GM23338 (cell line): Measurements from ENCODE around the gene DCAF12. TPM values are rescaled to one million over a fixed set of nuclear protein-coding genes. Genes with fewer than 3 reads are reported as not detected.

Experiments
- ATAC-seq: fragments of 200-7000 bp; cut with Tn5 transposase; 3 replicates; pipeline ENCODE4 v1.9.1; 2020
- DNase-seq: peaks from one replicate; pipeline ENCODE4 v3.0.0-alpha.2; 2015; ENCODE audit warnings: low spot score
- H2AFZ ChIP-seq: fragments of 200-600 bp; sonication (generic); 2 replicates; pipeline ENCODE4 v1.8.0; 2016; ENCODE audit warnings: antibody characterized with exemption, mild to moderate bottlenecking, moderate library complexity
- H3F3A ChIP-seq: fragments of 200-600 bp; sonication (generic); replicated peaks from 2 replicates; pipeline ENCODE4 v1.8.0; 2017; ENCODE audit warnings: antibody characterized with exemption, mixed run types, low read depth
- H3K27ac ChIP-seq: fragments of 200-600 bp; sonication (generic); 2 replicates; pipeline ENCODE4 v1.6.1; 2016; ENCODE audit warnings: low read depth
- H3K27me3 ChIP-seq: fragments of 200-600 bp; sonication (generic); 2 replicates; pipeline ENCODE4 v1.8.0; 2016; ENCODE audit warnings: mild to moderate bottlenecking, mixed run types, moderate library complexity; ENCODE audit not compliant: insufficient read depth
- H3K36me3 ChIP-seq: fragments of 200-600 bp; sonication (generic); 2 replicates; pipeline ENCODE4 v1.8.0; 2016; ENCODE audit warnings: mild to moderate bottlenecking; ENCODE audit not compliant: insufficient read depth
- H3K4me1 ChIP-seq: fragments of 200-600 bp; sonication (generic); 2 replicates; pipeline ENCODE4 v1.8.0; 2016; ENCODE audit warnings: mild to moderate bottlenecking, moderate library complexity; ENCODE audit not compliant: insufficient read depth
- H3K4me2 ChIP-seq: fragments of 200-600 bp; sonication (generic); 2 replicates; pipeline ENCODE4 v1.7.1; 2017; ENCODE audit warnings: mixed run types
- H3K4me3 ChIP-seq: fragments of 200-600 bp; sonication (generic); 2 replicates; pipeline ENCODE4 v1.6.1; 2016; ENCODE audit warnings: mixed run types
- H3K79me2 ChIP-seq: fragments of 200-600 bp; sonication (generic); replicated peaks from 2 replicates; pipeline ENCODE4 v1.8.0; 2017; ENCODE audit warnings: mild to moderate bottlenecking; ENCODE audit not compliant: insufficient read depth
- H3K9me2 ChIP-seq: fragments of 200-600 bp; sonication (generic); 2 replicates; pipeline ENCODE4 v1.8.0; 2017; ENCODE audit not compliant: insufficient read depth
- H4K20me1 ChIP-seq: fragments of 200-600 bp; sonication (generic); replicated peaks from 2 replicates; pipeline ENCODE4 v1.8.0; 2017; ENCODE audit warnings: mild to moderate bottlenecking; ENCODE audit not compliant: insufficient read depth
- H3K27ac Mint-ChIP-seq: 2 replicates; pipeline ENCODE4 v1.8.0; 2020; ENCODE audit warnings: inconsistent platforms, mild to moderate bottlenecking, moderate library complexity, mixed read lengths
- H3K27me3 Mint-ChIP-seq: 3 replicates; pipeline ENCODE4 v1.8.0; 2022; ENCODE audit warnings: low read depth, mild to moderate bottlenecking, moderate library complexity, mixed read lengths, inconsistent platforms; ENCODE audit not compliant: insufficient read depth, poor library complexity
- H3K36me3 Mint-ChIP-seq: 3 replicates; pipeline ENCODE4 v1.8.0; 2021; ENCODE audit warnings: low read depth, mild to moderate bottlenecking, inconsistent platforms, moderate library complexity, mixed read lengths
- H3K4me1 Mint-ChIP-seq: 3 replicates; pipeline ENCODE4 v1.8.0; 2020; ENCODE audit warnings: mild to moderate bottlenecking, inconsistent platforms, mixed read lengths
- H3K4me3 Mint-ChIP-seq: 3 replicates; pipeline ENCODE4 v1.8.0; 2021; ENCODE audit warnings: moderate library complexity, mild to moderate bottlenecking, inconsistent platforms, mixed read lengths
- H3K9me3 Mint-ChIP-seq: 3 replicates; pipeline ENCODE4 v1.8.0; 2020; ENCODE audit warnings: moderate library complexity, mild to moderate bottlenecking, inconsistent platforms, mixed read lengths
- CREB1 ChIP-seq: fragments of 250-450 bp; sonication (Bioruptor Pico); IDR thresholded peaks from 2 replicates; pipeline ENCODE4 v1.5.0; 2020; ENCODE audit warnings: low read depth, mild to moderate bottlenecking, moderate library complexity
- CTCF ChIP-seq, 2 experiments: fragments of 200-600 bp in 1 of 2; sonication (generic) in 1 of 2; conservative IDR thresholded peaks; 2 replicates each; pipeline versions ENCODE4 v1.5.1 to v1.6.1; 2016 to 2017; ENCODE audit warnings: antibody characterized with exemption in 2 of 2, low read depth in 2 of 2, mild to moderate bottlenecking in 2 of 2, moderate library complexity in 1 of 2
- ETS1 ChIP-seq: IDR thresholded peaks from 2 replicates; pipeline ENCODE4 v1.6.1; 2016; ENCODE audit warnings: antibody characterized with exemption
- EZH2 ChIP-seq: fragments of 200-600 bp; sonication (generic); IDR thresholded peaks from one replicate; pipeline ENCODE4 v1.8.0; 2017; ENCODE audit warnings: antibody characterized with exemption, mild to moderate bottlenecking, low read depth; ENCODE audit not compliant: unreplicated experiment
- EZH2phosphoT487 ChIP-seq: fragments of 200-600 bp; sonication (generic); IDR thresholded peaks from one replicate; pipeline ENCODE4 v1.8.1; 2018; ENCODE audit warnings: antibody characterized with exemption; ENCODE audit not compliant: unreplicated experiment
- JUNB ChIP-seq: IDR thresholded peaks from one replicate; pipeline ENCODE4 v1.6.1; 2016; ENCODE audit warnings: antibody characterized with exemption; ENCODE audit not compliant: unreplicated experiment
- NANOG ChIP-seq: IDR thresholded peaks from 2 replicates; pipeline ENCODE4 v1.6.1; 2016; ENCODE audit warnings: antibody characterized with exemption, borderline replicate concordance
- POLR2AphosphoS5 ChIP-seq: IDR thresholded peaks from 2 replicates; pipeline ENCODE4 v1.6.1; 2016; ENCODE audit warnings: antibody characterized with exemption, low read depth
- STAT1 ChIP-seq: IDR thresholded peaks from one replicate; pipeline ENCODE4 v1.6.1; 2016; ENCODE audit warnings: antibody characterized with exemption; ENCODE audit not compliant: unreplicated experiment
- ZNF114 ChIP-seq: fragments of 250-450 bp; sonication (Bioruptor Pico); IDR thresholded peaks from 2 replicates; pipeline ENCODE4 v1.5.0; 2020; ENCODE audit warnings: mild to moderate bottlenecking, moderate library complexity
- ZNF331 ChIP-seq: fragments of 250-450 bp; sonication (Bioruptor Pico); IDR thresholded peaks from 2 replicates; pipeline ENCODE4 v1.5.0; 2020; ENCODE audit warnings: low read depth, mild to moderate bottlenecking, moderate library complexity
- ZNF462 ChIP-seq: fragments of 250-450 bp; sonication (Bioruptor Pico); IDR thresholded peaks from 2 replicates; pipeline ENCODE4 v1.5.0; 2020; ENCODE audit warnings: mild to moderate bottlenecking, moderate library complexity
- polyA plus RNA-seq: library from polyadenylated mRNA; unstranded; fragments of >200 nt; fragmentation: Nextera tagmentation; extraction: Ambion mirVana; gene quantifications from 2 replicates; pipeline ENCODE4 v1.2.1, GENCODE V29; 2016
- total RNA-seq: library from RNA; depleted of rRNA; stranded (reverse); fragments of >200 nt; shearing (Covaris generic); gene quantifications from 2 replicates; pipeline ENCODE4 v1.2.3, GENCODE V29; 2014

Gene DCAF12
- total and polyA plus RNA-seq, 2 experiments from 2014 or later = 9.5 to 20.7 TPM

GRCh38 chr9:34059954-34060353, 66.5 kb downstream of the DCAF12 start (continued):
- TF ChIP-seq CTCF (conservative IDR thresholded peaks at IDR 0.05; ENCODE audit: low read depth in 2 of 2) (no peak), CREB1 (CRISPR knock-in tag) (no peak), POLR2AphosphoS5 (no peak), JUNB (no peak), EZH2phosphoT487 (no peak)

DNA sequence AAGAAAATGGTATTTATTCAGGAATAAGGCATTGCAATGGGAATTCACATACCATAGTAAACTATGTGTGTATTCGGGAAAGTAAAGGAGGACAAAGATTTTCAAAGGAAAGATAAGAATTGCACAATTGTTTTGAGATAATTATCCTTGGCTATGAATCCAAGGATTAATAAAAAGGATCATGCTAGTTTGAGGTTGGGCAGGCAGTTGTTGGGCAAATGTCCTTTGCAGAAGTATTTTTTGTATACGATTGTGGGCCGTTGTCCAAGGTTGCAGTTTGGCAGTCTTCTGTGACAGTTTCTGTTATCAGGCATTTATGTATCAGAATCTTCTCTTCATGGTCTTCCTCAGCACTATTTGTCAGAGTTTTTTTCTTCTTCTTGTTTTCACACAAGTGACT, 67.2 kb downstream of the DCAF12 start:
- no peak overlapping the region for H2AFZ ChIP-seq
- no peak overlapping the region for H3K4me3 ChIP-seq
- H3K4me2 ChIP-seq = no peak overlapping the region
- H3K4me1 Mint-ChIP-seq = no peaks in the 10 kb centered on the region
- no peaks in the 10 kb centered on the region for H3K4me1 ChIP-seq
- ATAC-seq = no peak
- no peaks in the 10 kb centered on the region for H3K79me2 ChIP-seq
- no peak overlapping the region for H3K4me3 Mint-ChIP-seq
- H3K36me3 ChIP-seq = no peaks in the 10 kb centered on the region
- no peaks in the 10 kb centered on the region for H3F3A ChIP-seq
- H3K9me2 ChIP-seq = no peaks in the 10 kb centered on the region
- no peaks in the 10 kb centered on the region for H3K27me3 Mint-ChIP-seq
- no peak for DNase-seq
- no peak overlapping the region for H3K27ac Mint-ChIP-seq
- H3K27me3 ChIP-seq = no peaks in the 10 kb centered on the region
- H3K36me3 Mint-ChIP-seq = no peaks in the 10 kb centered on the region
- H3K27ac ChIP-seq = no peak overlapping the region
- no peaks in the 10 kb centered on the region; the same call in 1 of the 2 replicates for H4K20me1 ChIP-seq
- H3K9me3 Mint-ChIP-seq = no peaks in the 10 kb centered on the region
- no peak for TF ChIP-seq STAT1
- no peak for TF ChIP-seq POLR2AphosphoS5
- TF ChIP-seq ETS1 = no peak
- TF ChIP-seq JUNB = no peak
- no peak for TF ChIP-seq EZH2
- no peak for TF ChIP-seq CTCF (conservative IDR thresholded peaks at IDR 0.05; ENCODE audit: low read depth in 2 of 2)
- TF ChIP-seq ZNF114 = no peak
- TF ChIP-seq CREB1 (CRISPR knock-in tag) = no peak
- no peak for TF ChIP-seq NANOG
- no peak for TF ChIP-seq ZNF331 (CRISPR knock-in tag)
- no peak for TF ChIP-seq ZNF462
- no peak for TF ChIP-seq EZH2phosphoT487
